SKM-1 (cell line): Measurements from ENCODE around the gene LIMK2.
"Not testable (repeated sequence)": the region's sequence is repeated elsewhere in the genome, so short reads cannot be mapped to it uniquely, and the experiment has no call there.

Source experiments
- DNase-seq: peaks from one replicate; lab custom pipeline; 2025; ENCODE audit not compliant: unreplicated experiment; lab: John Stamatoyannopoulos, UW

Gene LIMK2

DNA sequence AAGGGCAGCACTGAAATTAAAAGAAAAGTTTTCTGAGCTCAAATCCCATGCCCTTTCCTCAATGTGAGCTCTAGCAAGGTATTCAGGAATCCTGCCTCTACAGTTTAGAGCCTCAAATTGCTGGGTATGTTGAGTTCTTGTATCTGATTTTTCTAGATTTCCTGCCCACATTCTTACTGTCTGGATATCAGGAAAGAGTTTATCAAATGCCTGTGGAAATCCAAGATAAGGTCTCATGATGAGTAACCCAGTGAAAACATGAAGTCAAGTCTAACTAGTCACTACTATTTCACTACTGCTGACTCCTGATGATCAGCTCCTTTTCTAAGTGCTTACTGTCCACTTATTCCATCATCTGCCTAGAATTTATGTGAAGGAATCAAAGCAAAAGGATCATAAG is 29.8 kb downstream of the LIMK2 start:
- no peak for DNase-seq

DNA sequence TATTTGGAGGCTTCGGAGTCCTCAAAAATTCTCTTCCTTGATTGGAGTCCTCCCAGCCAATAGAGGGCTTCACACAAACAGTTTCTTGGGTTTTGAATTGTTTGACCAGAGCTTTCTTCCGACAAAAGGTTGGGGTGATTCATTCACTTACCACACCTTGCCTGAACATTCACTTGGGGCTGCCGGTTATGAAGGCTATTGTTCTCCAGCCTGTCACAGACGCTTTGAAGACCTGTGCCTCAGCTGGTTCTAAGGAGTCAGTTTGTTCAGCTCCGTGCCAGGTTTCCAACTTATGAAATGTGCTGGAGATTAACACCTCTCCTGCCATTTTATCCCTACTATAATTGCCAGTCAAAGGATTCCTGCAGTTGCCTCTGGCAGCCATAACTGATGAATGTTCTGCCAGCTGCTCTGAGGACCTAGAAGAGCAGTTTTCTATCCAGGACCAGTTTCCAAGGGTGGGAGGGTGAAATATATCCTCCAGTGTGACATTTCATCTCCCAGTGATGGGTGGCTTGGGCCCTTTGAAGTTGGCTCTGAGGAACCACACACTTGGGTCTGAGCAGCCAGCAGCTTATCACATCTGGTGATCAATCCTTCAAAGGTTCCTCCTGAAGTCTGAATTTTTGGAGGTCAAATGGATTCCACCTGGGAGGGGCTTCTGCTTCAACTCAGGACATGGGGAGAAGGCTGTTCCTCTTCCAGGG is 31.4 kb downstream of the LIMK2 start:
- no peak for DNase-seq

- DNase-seq = no peak
These were observed 32.2 kb downstream of the LIMK2 start for GRCh38 chr22:31244046-31244942.

- no peak for DNase-seq
These were observed 32.9 kb downstream of the LIMK2 start for GRCh38 chr22:31244943-31245451.

GRCh38 chr22:31245998-31246397 is 33.9 kb downstream of the LIMK2 start:
- DNase-seq = not testable (repeated sequence)

GRCh38 chr22:31246687-31247086 is 34.6 kb downstream of the LIMK2 start:
- DNase-seq = no peak

DNA sequence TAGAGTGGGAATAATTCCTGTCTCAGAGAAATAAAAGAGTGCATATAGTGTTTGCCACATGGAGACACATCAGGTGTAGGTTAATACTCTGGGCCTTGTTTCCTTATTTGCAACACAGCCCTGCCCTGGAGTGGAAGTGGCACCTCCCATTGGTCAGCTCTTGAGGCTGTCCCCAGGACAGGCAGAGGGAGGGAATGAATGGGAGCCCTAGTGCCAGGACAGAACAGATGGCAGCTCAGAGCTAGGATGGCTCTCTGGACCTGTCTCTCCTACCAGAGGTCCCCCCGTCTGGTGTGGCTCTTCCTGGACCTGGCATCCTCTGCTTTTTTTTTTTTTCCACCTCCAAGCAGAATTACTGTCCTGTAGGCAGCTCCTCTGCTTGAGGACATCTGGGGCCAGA is 35.6 kb downstream of the LIMK2 start:
- DNase-seq = no peak

DNA sequence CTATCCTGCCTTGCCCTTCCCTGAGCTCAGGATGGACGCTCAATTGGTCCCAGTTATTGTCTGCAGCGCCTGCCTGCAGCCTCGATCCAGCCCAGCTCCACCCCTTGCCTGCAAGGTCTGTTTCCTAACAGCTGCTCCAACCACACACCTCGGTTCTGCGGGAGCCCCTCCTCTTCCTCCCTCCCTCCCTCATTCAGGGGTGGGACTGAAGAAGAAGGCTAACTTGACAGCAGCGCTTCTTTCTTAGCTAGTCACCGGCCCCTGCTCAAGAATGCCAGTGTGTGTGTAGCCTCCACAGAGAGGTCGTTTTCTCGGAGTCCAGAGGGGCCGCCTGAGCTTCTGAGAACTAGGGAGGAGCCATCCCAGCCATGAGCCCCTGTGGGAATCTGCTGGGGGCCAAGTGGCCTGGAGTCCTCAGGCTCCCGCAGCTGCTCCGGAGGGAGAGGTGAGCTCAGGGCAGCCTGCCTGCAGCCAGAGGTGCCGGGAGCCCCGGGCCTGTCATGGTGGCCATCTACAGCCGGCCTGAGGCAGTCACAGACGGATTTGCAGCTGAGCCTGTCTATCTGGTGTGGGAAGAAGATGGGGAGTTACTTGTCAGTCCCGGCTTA is 36.1 kb downstream of the LIMK2 start:
- no peak for DNase-seq

DNA sequence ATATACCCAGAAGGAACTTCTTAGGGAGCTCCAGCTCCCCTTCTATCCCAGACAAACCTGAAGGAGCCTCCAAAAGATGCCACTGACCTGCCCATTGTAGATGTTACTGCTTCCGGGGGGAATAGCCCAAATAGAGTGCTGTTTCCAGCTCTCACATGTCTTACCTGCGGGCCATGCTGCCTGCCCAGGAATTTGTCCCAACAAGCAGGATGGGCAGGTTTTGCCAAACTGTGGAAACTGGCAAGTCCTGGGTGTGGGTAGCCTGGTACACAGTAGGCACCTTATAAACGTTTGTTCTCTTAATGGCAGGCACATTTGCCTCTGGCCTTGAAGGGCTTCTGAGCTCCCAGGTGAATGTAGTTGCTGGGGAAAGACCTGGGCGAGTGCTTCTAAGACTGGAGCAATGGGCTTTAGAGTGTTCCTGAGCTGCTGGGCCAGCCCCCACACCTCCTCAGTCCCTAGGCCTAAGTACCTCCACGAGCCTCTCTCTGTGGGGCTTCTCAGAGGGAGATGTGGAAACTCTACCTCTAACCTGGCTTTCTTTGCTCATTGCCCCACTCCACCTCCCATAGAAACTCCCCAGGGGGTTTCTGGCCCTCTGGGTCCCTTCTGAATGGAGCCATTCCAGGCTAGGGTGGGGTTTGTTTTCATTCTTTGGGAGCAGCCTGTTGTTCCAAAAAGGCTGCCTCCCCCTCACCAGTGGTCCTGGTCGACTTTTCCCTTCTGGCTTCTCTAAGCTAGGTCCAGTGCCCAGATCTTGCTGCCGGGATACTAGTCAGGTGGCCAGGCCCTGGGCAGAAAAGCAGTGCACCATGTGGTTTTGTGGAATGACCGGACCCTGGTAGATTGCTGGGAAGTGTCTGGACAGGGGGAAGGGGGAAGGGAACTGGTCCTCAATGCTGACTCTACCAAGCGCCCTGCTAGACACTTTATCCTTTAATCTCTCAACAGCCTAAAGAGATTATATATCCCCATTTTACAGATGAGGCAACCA is 37.2 kb downstream of the LIMK2 start:
- DNase-seq = no peak

DNA sequence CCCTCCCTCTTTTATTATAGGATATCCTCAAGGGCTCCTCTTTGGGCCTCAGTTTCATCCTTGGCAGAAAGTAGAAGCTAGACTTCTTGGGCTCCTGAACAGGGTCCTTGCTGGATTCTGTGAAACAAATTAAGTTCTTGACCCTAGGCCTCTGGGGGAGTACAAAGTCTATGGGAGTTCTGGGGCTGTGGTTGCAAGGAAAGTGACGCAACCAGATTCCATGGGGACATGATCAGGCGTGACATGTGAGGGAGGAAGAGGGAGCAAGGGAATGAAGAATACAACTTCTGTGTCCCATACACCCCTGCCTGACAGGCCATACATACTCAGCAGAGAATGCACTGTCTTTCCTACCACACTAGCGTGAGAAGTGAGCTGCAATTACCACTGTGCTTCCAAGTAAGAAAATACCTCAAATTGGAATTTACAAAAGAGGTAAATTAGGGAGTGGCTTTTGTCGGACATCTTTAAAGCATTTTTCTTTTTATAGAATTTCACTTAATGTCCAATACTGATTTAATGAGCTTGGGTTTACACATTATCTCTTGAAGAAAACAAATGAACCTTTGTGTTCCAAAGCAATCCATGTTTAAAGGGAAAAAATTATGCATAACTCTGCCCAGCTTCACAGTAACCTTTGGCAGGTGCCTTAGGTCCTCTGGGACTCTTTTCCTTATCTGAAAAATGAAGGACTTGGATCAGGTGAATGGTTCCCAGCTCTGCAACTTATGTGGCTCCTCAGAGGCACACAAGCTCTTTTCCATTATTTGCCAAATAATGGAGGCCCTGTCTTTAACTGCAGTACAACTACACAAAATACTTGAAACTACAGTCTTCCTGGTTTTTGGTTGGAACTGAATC is 38.9 kb downstream of the LIMK2 start:
- DNase-seq = no peak

- DNase-seq = no peak
These were observed 41.9 kb downstream of the LIMK2 start for GRCh38 chr22:31253949-31254348.

- DNase-seq = no peak
These were observed 47.8 kb downstream of the LIMK2 start for GRCh38 chr22:31259798-31260473.

DNA sequence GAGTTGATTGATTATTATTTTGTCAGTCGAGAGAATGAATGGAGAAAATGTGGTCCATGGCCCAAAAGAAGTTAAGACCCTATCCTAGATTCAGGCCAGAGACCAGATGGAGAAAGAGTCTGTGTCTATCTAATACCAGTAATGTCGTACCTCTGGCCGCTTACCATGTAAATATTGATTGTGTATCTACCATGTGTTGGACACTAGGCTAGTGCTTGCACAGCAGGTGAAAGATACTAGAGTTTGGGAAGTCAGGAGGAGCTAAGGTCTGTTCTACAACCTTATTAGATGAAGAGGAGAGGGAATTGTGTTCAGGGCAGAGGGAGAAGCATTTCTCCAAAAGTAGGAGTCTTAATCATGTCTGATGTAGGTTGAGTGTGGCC is 48.4 kb downstream of the LIMK2 start:
- no peak for DNase-seq

GRCh38 chr22:31262312-31263133 is 50.4 kb downstream of the LIMK2 start:
- DNase-seq = no peak

GRCh38 chr22:31263896-31264640 is 52.0 kb downstream of the LIMK2 start:
- DNase-seq = no peak

DNA sequence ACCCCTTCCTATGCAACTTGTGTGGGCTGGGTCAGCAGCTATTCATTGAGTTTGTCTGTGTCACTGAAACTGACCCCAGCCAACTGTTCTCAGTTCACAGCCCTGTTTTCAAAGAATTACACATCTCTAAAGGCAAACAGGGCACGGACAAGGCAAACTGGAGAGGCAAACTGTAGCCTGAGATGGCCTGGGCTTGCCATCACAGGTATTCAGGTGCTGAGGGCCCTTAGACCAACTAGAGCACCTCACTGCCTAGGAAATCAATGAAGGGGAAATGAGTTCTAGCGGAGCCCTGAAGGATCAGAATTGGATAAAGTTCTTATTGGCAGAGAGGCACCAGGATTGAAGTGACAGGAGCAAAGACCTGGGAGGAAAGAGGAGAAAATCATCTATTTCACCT is 56.2 kb downstream of the LIMK2 start:
- DNase-seq = no peak

DNA sequence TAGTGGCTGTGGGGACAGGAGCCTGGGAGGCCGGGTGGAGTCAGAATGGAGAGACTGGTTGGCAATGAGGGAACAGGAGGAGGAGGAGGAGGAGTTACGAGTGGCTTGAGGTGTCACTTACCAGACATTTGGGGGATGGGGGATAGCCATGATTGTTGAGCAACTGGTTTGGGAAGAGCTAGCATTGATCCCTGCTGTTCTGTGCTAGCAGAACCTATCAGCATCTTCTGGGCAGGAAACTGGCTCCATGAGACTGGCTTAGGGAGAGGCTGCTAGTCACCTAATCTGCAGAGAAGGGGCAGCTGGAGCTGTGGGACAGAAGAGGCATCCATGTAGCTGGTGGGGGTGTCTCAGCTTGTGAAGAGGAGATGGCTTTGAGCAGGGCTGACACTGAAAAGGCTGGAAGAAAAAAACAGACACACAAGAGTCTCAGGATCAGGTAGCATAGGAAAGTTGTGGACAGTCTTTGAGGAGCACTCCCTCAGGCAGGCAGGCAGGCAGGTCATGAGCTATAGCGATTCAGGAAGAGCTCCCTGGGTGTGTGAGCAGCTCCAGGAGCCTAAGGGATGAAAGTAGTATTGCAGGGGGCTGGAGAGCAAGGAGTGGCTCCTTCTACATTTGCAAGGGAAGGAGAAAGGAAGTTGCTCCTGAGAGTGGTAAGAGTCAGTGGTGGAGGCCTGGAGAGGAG is 57.9 kb downstream of the LIMK2 start:
- no peak for DNase-seq
